ENCODE measurements around the gene ERCC5. TPM values are rescaled to one million over a fixed set of nuclear protein-coding genes. Genes with fewer than 3 reads are reported as not detected.

ERCC5 gene
- total and polyA plus RNA-seq, 9 of the 15 experiments (the other 6 are each of a cell fraction or from before 2014, with no cell fraction given): 7.4 to 43.1 (median 33.9) TPM

GRCh38 chr13:102800145-102801041, 45.4 kb upstream of the ERCC5 start (continued):
- TF ChIP-seq BRF2 (IDR thresholded peaks at IDR 0.05; ENCODE audit: borderline replicate concordance, insufficient read depth, insufficient read length) (no peak), ZNF699 (CRISPR knock-in tag; IDR thresholded peaks at IDR 0.05; ENCODE audit: insufficient replicate concordance) (no peak), HDAC2 (IDR thresholded peaks at IDR 0.05) (no peak), HMG20B (CRISPR knock-in tag; IDR thresholded peaks at IDR 0.05) (no peak), USF2 (CRISPR knock-in tag; IDR thresholded peaks at IDR 0.05) (no peak), WHSC1 (IDR thresholded peaks at IDR 0.05; ENCODE audit: low read length) (no peak), ZNF24 (IDR thresholded peaks at IDR 0.05) (no peak), UBTF (IDR thresholded peaks at IDR 0.05; ENCODE audit: borderline replicate concordance in 1 of 2, low read depth in 2 of 2, low read length in 2 of 2) (peak; percentile 94 to 96), ZBTB5 (IDR thresholded peaks at IDR 0.05) (no peak), THRA (IDR thresholded peaks at IDR 0.05) (no peak), HNRNPK (IDR thresholded peaks at IDR 0.05; ENCODE audit: low read depth, low read length, poor library complexity, severe bottlenecking) (no peak), ZBTB49 (CRISPR knock-in tag; IDR thresholded peaks at IDR 0.05; ENCODE audit: borderline replicate concordance) (no peak), GMEB1 (CRISPR knock-in tag; IDR thresholded peaks at IDR 0.05) (no peak)

Measured in K562 (cell line).